ENCODE results near the gene SIAH1.

GRCh38 chr16:48394355-48394703 is 9.1 kb upstream of the SIAH1 start:
- TF ChIP-seq EZH2 (IDR thresholded peaks at IDR 0.05; ENCODE audit: insufficient read depth, poor library complexity, severe bottlenecking) = no peak
- no peak for TF ChIP-seq EZH2phosphoT487 (IDR thresholded peaks at IDR 0.05; ENCODE audit: insufficient read depth, low read depth)
